Glutamatergic neuron (in vitro differentiated cells): ENCODE data around the gene PHF23. TPM values are rescaled to one million over a fixed set of nuclear protein-coding genes. Genes with fewer than 3 reads are reported as not detected.

Source experiments
- DNase-seq: peaks from one replicate; pipeline ENCODE4 v3.0.0; 2022
- H3K27ac Mint-ChIP-seq: one replicate; pipeline ENCODE4 v1.8.0; 2020; ENCODE audit warnings: mild to moderate bottlenecking, mixed read lengths, inconsistent platforms; ENCODE audit not compliant: unreplicated experiment
- H3K27me3 Mint-ChIP-seq: one replicate; pipeline ENCODE4 v1.8.0; 2020; ENCODE audit warnings: mild to moderate bottlenecking, moderate library complexity, mixed read lengths, inconsistent platforms; ENCODE audit not compliant: unreplicated experiment
- H3K36me3 Mint-ChIP-seq: one replicate; pipeline ENCODE4 v1.8.0; 2020; ENCODE audit warnings: mild to moderate bottlenecking, mixed read lengths, inconsistent platforms; ENCODE audit not compliant: unreplicated experiment
- H3K4me1 Mint-ChIP-seq: one replicate; pipeline ENCODE4 v1.8.0; 2020; ENCODE audit warnings: mild to moderate bottlenecking, low read depth, mixed read lengths, inconsistent platforms; ENCODE audit not compliant: unreplicated experiment
- H3K4me3 Mint-ChIP-seq: one replicate; pipeline ENCODE4 v1.8.0; 2020; ENCODE audit warnings: mild to moderate bottlenecking, mixed read lengths, inconsistent platforms; ENCODE audit not compliant: unreplicated experiment
- H3K9me3 Mint-ChIP-seq: one replicate; pipeline ENCODE4 v1.8.0; 2020; ENCODE audit warnings: mild to moderate bottlenecking, moderate library complexity, mixed read lengths, inconsistent platforms; ENCODE audit not compliant: unreplicated experiment
- total RNA-seq: library from RNA; stranded (reverse); fragmentation: NEBNext Ultra II Directional; extraction: Animal tissue kit (Norgen Biotek cat#: 25700); gene quantifications from one replicate; pipeline ENCODE4 v1.2.1, GENCODE V29; 2021; ENCODE audit not compliant: unreplicated experiment
- TF ChIP-seq, protein P1 (sequence below): fragments of 200-600 bp; sonication (generic); IDR thresholded peaks from one replicate; pipeline ENCODE4 v1.5.0; 2021; ENCODE audit not compliant: partially characterized antibody, unreplicated experiment

PHF23 gene
- total RNA-seq, 1 donor from 2014 or later: 72.3 TPM

DNA sequence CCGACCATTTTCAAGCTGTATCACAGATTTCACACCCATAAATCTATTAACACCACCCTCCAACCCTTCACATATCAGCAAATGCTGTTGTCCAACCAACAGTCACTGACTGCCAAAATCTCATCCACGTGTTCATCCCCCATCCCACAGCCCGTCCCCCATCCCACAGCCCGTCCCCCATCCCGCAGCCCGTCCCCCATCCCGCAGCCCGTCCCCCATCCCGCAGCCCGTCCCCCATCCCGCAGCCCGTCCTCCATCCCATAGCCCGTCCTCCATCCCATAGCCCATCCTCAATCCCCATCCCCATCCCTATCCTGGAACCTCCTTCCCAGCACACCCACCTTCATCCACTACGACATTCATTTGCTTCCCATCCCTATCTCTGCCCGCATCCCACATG is 33.7 kb downstream of the PHF23 start:
- H3K4me1 Mint-ChIP-seq: peaks cover 40% of the 10 kb centered on the region
- H3K9me3 Mint-ChIP-seq: peaks cover 17% of the 10 kb centered on the region
- DNase-seq: no peak
- H3K36me3 Mint-ChIP-seq: no peaks in the 10 kb centered on the region
- H3K27me3 Mint-ChIP-seq: peaks cover 24% of the 10 kb centered on the region
- H3K4me3 Mint-ChIP-seq: peak overlapping the region; percentile 85
- TF ChIP-seq, protein P1, sequence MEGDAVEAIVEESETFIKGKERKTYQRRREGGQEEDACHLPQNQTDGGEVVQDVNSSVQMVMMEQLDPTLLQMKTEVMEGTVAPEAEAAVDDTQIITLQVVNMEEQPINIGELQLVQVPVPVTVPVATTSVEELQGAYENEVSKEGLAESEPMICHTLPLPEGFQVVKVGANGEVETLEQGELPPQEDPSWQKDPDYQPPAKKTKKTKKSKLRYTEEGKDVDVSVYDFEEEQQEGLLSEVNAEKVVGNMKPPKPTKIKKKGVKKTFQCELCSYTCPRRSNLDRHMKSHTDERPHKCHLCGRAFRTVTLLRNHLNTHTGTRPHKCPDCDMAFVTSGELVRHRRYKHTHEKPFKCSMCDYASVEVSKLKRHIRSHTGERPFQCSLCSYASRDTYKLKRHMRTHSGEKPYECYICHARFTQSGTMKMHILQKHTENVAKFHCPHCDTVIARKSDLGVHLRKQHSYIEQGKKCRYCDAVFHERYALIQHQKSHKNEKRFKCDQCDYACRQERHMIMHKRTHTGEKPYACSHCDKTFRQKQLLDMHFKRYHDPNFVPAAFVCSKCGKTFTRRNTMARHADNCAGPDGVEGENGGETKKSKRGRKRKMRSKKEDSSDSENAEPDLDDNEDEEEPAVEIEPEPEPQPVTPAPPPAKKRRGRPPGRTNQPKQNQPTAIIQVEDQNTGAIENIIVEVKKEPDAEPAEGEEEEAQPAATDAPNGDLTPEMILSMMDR: no peak
- peak overlapping the region; percentile 98 for H3K27ac Mint-ChIP-seq

GRCh38 chr17:7204828-7205461 is 34.3 kb downstream of the PHF23 start:
- no peaks in the 10 kb centered on the region for H3K36me3 Mint-ChIP-seq
- H3K4me1 Mint-ChIP-seq: peaks cover 40% of the 10 kb centered on the region
- H3K4me3 Mint-ChIP-seq: peak overlapping the region; percentile 85
- TF ChIP-seq, protein P1: no peak
- H3K9me3 Mint-ChIP-seq: peaks cover 17% of the 10 kb centered on the region
- H3K27ac Mint-ChIP-seq: peak overlapping the region; percentile 98
- peaks cover 23% of the 10 kb centered on the region for H3K27me3 Mint-ChIP-seq
- peak; percentile 98 for DNase-seq

DNA sequence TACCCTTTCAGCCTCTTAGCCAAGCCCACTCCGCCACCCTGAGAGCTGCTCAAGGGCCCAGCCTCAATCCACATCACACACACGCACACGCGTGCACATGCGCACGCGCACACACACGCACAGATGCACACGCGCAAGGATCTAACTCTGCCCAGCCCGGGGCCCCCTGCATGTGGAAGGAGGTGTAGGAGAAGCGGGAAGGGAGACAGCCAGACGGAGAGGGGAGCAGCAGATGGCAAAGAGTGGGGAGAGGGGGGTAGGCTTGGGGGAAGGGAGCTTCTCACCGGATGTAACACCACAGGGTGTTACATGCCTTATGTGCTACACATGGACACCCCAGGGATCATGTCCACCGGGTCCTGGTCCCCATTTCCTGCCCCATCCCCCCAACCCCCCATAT is 34.9 kb downstream of the PHF23 start:
- Mint-ChIP-seq H3K4me1 (peaks cover 40% of the 10 kb centered on the region), H3K27me3 (peaks cover 21% of the 10 kb centered on the region), H3K9me3 (peaks cover 17% of the 10 kb centered on the region), H3K27ac (peak overlapping the region; percentile 98), H3K4me3 (peak overlapping the region; percentile 85), H3K36me3 (no peaks in the 10 kb centered on the region)
- TF ChIP-seq, protein P1: no peak
- peak; percentile 73 for DNase-seq

- peak overlapping the region; percentile 98 for H3K27ac Mint-ChIP-seq
- no peak for DNase-seq
- H3K27me3 Mint-ChIP-seq: peaks cover 21% of the 10 kb centered on the region
- peaks cover 17% of the 10 kb centered on the region for H3K9me3 Mint-ChIP-seq
- no peaks in the 10 kb centered on the region for H3K36me3 Mint-ChIP-seq
- peaks cover 34% of the 10 kb centered on the region for H3K4me1 Mint-ChIP-seq
- TF ChIP-seq, protein P1: no peak
- H3K4me3 Mint-ChIP-seq: peak overlapping the region; percentile 85
These were observed 35.9 kb downstream of the PHF23 start for GRCh38 chr17:7203391-7203790.

GRCh38 chr17:7196651-7197401 is 42.4 kb downstream of the PHF23 start:
- DNase-seq: no peak
- Mint-ChIP-seq H3K4me3 (no peak overlapping the region), H3K4me1 (peaks cover 30% of the 10 kb centered on the region), H3K9me3 (peaks cover 10% of the 10 kb centered on the region), H3K36me3 (no peaks in the 10 kb centered on the region), H3K27ac (no peak overlapping the region), H3K27me3 (peaks cover 12% of the 10 kb centered on the region)
- TF ChIP-seq, protein P1: no peak
